PC-3 (cell line): ENCODE data around the gene MAK.

Experiments
- EZH2 ChIP-seq: fragments of 300-600 bp; sonication (generic); IDR thresholded peaks from one replicate; pipeline ENCODE4 v1.6.1; 2017; ENCODE audit warnings: antibody characterized with exemption, mild to moderate bottlenecking, low read length; ENCODE audit not compliant: unreplicated experiment
- EZH2phosphoT487 ChIP-seq: fragments of 300-600 bp; sonication (generic); IDR thresholded peaks from 2 replicates; pipeline ENCODE4 v1.6.1; 2018; ENCODE audit warnings: mild to moderate bottlenecking, antibody characterized with exemption, low read length, borderline replicate concordance
- TF ChIP-seq, protein P1 (sequence below): fragments of 300-600 bp; sonication (generic); conservative IDR thresholded peaks from 2 replicates; pipeline ENCODE4 v1.5.1; 2017; ENCODE audit warnings: antibody characterized with exemption, low read depth, mild to moderate bottlenecking, low read length

DNA sequence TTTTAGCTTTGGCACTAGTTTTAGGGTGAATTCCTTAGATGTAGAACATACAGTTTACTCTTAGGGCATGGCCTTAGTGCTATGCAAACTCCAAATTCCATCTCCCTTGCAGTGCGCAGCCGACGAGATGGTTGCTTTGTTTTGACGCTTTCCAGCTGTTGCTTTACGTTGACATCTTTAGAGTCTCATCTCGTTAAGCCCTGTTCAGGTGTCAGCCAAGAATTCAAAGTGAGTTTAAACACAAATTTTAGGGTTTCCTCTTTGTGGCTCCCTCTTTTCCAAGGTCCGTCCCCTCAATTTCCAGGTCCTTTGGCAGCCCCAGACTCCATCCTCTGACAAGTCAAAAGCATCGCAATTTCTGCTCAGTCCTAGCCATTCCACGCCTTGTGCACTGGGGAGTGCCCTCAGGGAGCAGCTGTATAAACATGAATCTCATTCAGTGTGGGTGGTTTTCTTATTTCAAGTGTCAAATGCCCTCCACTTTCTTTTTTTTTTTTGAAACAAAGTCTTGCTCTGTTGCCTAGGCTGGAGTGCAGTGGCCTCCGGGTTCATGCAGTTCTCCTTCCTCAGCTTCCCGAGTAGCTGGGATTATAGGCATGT lies 14.1 kb upstream of the MAK start:
- TF ChIP-seq EZH2 (no peak), EZH2phosphoT487 (no peak)
- TF ChIP-seq, protein P1, sequence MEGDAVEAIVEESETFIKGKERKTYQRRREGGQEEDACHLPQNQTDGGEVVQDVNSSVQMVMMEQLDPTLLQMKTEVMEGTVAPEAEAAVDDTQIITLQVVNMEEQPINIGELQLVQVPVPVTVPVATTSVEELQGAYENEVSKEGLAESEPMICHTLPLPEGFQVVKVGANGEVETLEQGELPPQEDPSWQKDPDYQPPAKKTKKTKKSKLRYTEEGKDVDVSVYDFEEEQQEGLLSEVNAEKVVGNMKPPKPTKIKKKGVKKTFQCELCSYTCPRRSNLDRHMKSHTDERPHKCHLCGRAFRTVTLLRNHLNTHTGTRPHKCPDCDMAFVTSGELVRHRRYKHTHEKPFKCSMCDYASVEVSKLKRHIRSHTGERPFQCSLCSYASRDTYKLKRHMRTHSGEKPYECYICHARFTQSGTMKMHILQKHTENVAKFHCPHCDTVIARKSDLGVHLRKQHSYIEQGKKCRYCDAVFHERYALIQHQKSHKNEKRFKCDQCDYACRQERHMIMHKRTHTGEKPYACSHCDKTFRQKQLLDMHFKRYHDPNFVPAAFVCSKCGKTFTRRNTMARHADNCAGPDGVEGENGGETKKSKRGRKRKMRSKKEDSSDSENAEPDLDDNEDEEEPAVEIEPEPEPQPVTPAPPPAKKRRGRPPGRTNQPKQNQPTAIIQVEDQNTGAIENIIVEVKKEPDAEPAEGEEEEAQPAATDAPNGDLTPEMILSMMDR: no peak
